ENCODE results near the gene PCCB.
"Not testable (repeated sequence)": the region's sequence is repeated elsewhere in the genome, so short reads cannot be mapped to it uniquely, and the experiment has no call there.

Gene PCCB

GRCh38 chr3:136250059-136250902, at the start of gene PCCB:
PCCB (plus strand) TSS chr3:136250340; CDS start chr3:136250376, 36 bp downstream.
- TF ChIP-seq CTCF (IDR thresholded peaks at IDR 0.05; ENCODE audit: borderline replicate concordance, insufficient read depth, low read depth, low read length): peak; percentile 65
- peak within 1 kb of the TSS; percentile 83 for H3K4me3 ChIP-seq (ENCODE audit: low read depth, low read length)

GRCh38 chr3:136207489-136208115, 42.5 kb upstream of the PCCB start:
- no peak for TF ChIP-seq CTCF (IDR thresholded peaks at IDR 0.05; ENCODE audit: borderline replicate concordance, insufficient read depth, low read depth, low read length)
- no peak overlapping the region for H3K4me3 ChIP-seq (ENCODE audit: low read depth, low read length)

- no peak for TF ChIP-seq CTCF (IDR thresholded peaks at IDR 0.05; ENCODE audit: borderline replicate concordance, insufficient read depth, low read depth, low read length)
- no peak overlapping the region for H3K4me3 ChIP-seq (ENCODE audit: low read depth, low read length)
Measured at GRCh38 chr3:136209921-136210320, 40.2 kb upstream of the PCCB start.

GRCh38 chr3:136211547-136211946, 38.6 kb upstream of the PCCB start:
- no peak for TF ChIP-seq CTCF (IDR thresholded peaks at IDR 0.05; ENCODE audit: borderline replicate concordance, insufficient read depth, low read depth, low read length)
- H3K4me3 ChIP-seq (ENCODE audit: low read depth, low read length): no peak overlapping the region

GRCh38 chr3:136222746-136223145, 27.4 kb upstream of the PCCB start:
- H3K4me3 ChIP-seq (ENCODE audit: low read depth, low read length): not testable (repeated sequence)

- no peak for TF ChIP-seq CTCF (IDR thresholded peaks at IDR 0.05; ENCODE audit: borderline replicate concordance, insufficient read depth, low read depth, low read length)
- no peak overlapping the region for H3K4me3 ChIP-seq (ENCODE audit: low read depth, low read length)
Measured at GRCh38 chr3:136232413-136232812, 17.7 kb upstream of the PCCB start.

GRCh38 chr3:136235545-136235944, 14.6 kb upstream of the PCCB start:
- H3K4me3 ChIP-seq (ENCODE audit: low read depth, low read length): no peak overlapping the region
- no peak for TF ChIP-seq CTCF (IDR thresholded peaks at IDR 0.05; ENCODE audit: borderline replicate concordance, insufficient read depth, low read depth, low read length)
